Skeletal muscle satellite cell (primary cell): Measurements from ENCODE around the gene PIK3C3. TPM values are rescaled to one million over a fixed set of nuclear protein-coding genes. Genes with fewer than 3 reads are reported as not detected.
A peak's percentile ranks its signal among the peaks of the same experiment; 100 is the strongest.

Source experiments
- H3K27me3 ChIP-seq: 2 replicates; pipeline ENCODE4 v1.7.0; 2013; ENCODE audit warnings: low read length; ENCODE audit not compliant: control insufficient read depth, insufficient read depth
- H3K36me3 ChIP-seq: 2 replicates; pipeline ENCODE4 v1.7.0; 2013; ENCODE audit warnings: mild to moderate bottlenecking, control low read depth, low read length; ENCODE audit not compliant: insufficient read depth
- H3K4me1 ChIP-seq: 2 replicates; pipeline ENCODE4 v1.7.0; 2013; ENCODE audit warnings: low read length; ENCODE audit not compliant: control insufficient read depth, insufficient read depth
- H3K4me2 ChIP-seq: 2 replicates; pipeline ENCODE4 v1.7.0; 2013; ENCODE audit warnings: mild to moderate bottlenecking, low read length
- H3K4me3 ChIP-seq: 2 replicates; pipeline ENCODE4 v1.7.0; 2013; ENCODE audit warnings: low read length
- H3K9ac ChIP-seq: 2 replicates; pipeline ENCODE4 v1.7.0; 2013; ENCODE audit warnings: mild to moderate bottlenecking, low read depth, low read length, moderate library complexity
- H3K9me3 ChIP-seq: replicated peaks from 2 replicates; pipeline ENCODE4 v1.7.0; 2013; ENCODE audit warnings: mild to moderate bottlenecking, control low read depth, low read length
- total RNA-seq: library from RNA; depleted of rRNA; stranded (reverse); fragments of >200 nt; gene quantifications from 2 replicates; pipeline ENCODE4 v1.2.3, GENCODE V29; 2012; rRNA removed

The PIK3C3 gene
- 37.4 and 42.8 TPM in 2 replicates for total RNA-seq

GRCh38 chr18:41954827-41955613 is at the start of gene PIK3C3:
Gene PIK3C3, plus strand, starts transcription at chr18:41955234. Its CDS starts 58 bp downstream, at chr18:41955292.
- H3K4me2 ChIP-seq = peak within 1 kb of the TSS; percentile 89
- peak within 1 kb of the TSS; percentile 82 for H3K4me3 ChIP-seq
- H3K9ac ChIP-seq = peak within 1 kb of the TSS; percentile 95
- peaks cover 10% of the 10 kb centered on the region for H3K4me1 ChIP-seq
- H3K27me3 ChIP-seq = no peaks in the 10 kb centered on the region
- peaks cover 11% of the 10 kb centered on the region for H3K36me3 ChIP-seq
- H3K9me3 ChIP-seq = no peaks in the 10 kb centered on the region

GRCh38 chr18:41905786-41906527 is 49.1 kb upstream of the PIK3C3 start:
- no peak overlapping the region for H3K4me3 ChIP-seq
- no peaks in the 10 kb centered on the region for H3K27me3 ChIP-seq
- no peaks in the 10 kb centered on the region for H3K36me3 ChIP-seq
- H3K4me2 ChIP-seq = peak overlapping the region; percentile 48
- H3K4me1 ChIP-seq = peaks cover 3% of the 10 kb centered on the region
- no peaks in the 10 kb centered on the region for H3K9me3 ChIP-seq
- no peak overlapping the region for H3K9ac ChIP-seq

GRCh38 chr18:41906528-41907146 is 48.4 kb upstream of the PIK3C3 start:
- H3K4me3 ChIP-seq = peak overlapping the region; percentile 23
- H3K36me3 ChIP-seq = no peaks in the 10 kb centered on the region
- no peaks in the 10 kb centered on the region for H3K9me3 ChIP-seq
- peak overlapping the region; percentile 48 for H3K4me2 ChIP-seq
- no peak overlapping the region for H3K9ac ChIP-seq
- H3K4me1 ChIP-seq = peaks cover 3% of the 10 kb centered on the region
- no peaks in the 10 kb centered on the region for H3K27me3 ChIP-seq

- Histone ChIP-seq H3K4me3 (no peak overlapping the region), H3K4me1 (no peaks in the 10 kb centered on the region), H3K36me3 (no peaks in the 10 kb centered on the region), H3K4me2 (no peak overlapping the region), H3K9me3 (no peaks in the 10 kb centered on the region), H3K9ac (no peak overlapping the region), H3K27me3 (peaks cover 2% of the 10 kb centered on the region)
Observed at GRCh38 chr18:41917181-41917580, 37.9 kb upstream of the PIK3C3 start.

GRCh38 chr18:41921770-41922169 is 33.3 kb upstream of the PIK3C3 start:
- H3K27me3 ChIP-seq = no peaks in the 10 kb centered on the region
- no peaks in the 10 kb centered on the region for H3K4me1 ChIP-seq
- H3K9me3 ChIP-seq = no peaks in the 10 kb centered on the region
- H3K4me3 ChIP-seq = no peak overlapping the region
- no peaks in the 10 kb centered on the region for H3K36me3 ChIP-seq
- no peak overlapping the region for H3K9ac ChIP-seq
- H3K4me2 ChIP-seq = no peak overlapping the region

GRCh38 chr18:41922176-41922575 is 32.9 kb upstream of the PIK3C3 start:
- no peaks in the 10 kb centered on the region for H3K36me3 ChIP-seq
- H3K4me3 ChIP-seq = no peak overlapping the region
- no peaks in the 10 kb centered on the region for H3K4me1 ChIP-seq
- no peaks in the 10 kb centered on the region for H3K27me3 ChIP-seq
- no peaks in the 10 kb centered on the region for H3K9me3 ChIP-seq
- H3K9ac ChIP-seq = no peak overlapping the region
- no peak overlapping the region for H3K4me2 ChIP-seq

GRCh38 chr18:41922841-41923240 is 32.2 kb upstream of the PIK3C3 start:
- Histone ChIP-seq H3K4me2 (no peak overlapping the region), H3K9ac (no peak overlapping the region), H3K36me3 (no peaks in the 10 kb centered on the region), H3K4me1 (no peaks in the 10 kb centered on the region), H3K4me3 (no peak overlapping the region), H3K27me3 (no peaks in the 10 kb centered on the region), H3K9me3 (no peaks in the 10 kb centered on the region)

- Histone ChIP-seq H3K9ac (no peak overlapping the region), H3K4me2 (no peak overlapping the region), H3K4me3 (no peak overlapping the region), H3K36me3 (no peaks in the 10 kb centered on the region), H3K27me3 (no peaks in the 10 kb centered on the region), H3K9me3 (no peaks in the 10 kb centered on the region), H3K4me1 (no peaks in the 10 kb centered on the region)
Observed at GRCh38 chr18:41923446-41923845, 31.6 kb upstream of the PIK3C3 start.

GRCh38 chr18:41928581-41928980 is 26.5 kb upstream of the PIK3C3 start:
- H3K4me1 ChIP-seq = no peaks in the 10 kb centered on the region
- no peaks in the 10 kb centered on the region for H3K36me3 ChIP-seq
- no peak overlapping the region for H3K4me3 ChIP-seq
- H3K27me3 ChIP-seq = no peaks in the 10 kb centered on the region
- no peak overlapping the region for H3K4me2 ChIP-seq
- no peak overlapping the region for H3K9ac ChIP-seq
- H3K9me3 ChIP-seq = no peaks in the 10 kb centered on the region

GRCh38 chr18:41932899-41933298 is 22.1 kb upstream of the PIK3C3 start:
- no peaks in the 10 kb centered on the region for H3K36me3 ChIP-seq
- H3K4me3 ChIP-seq = no peak overlapping the region
- no peaks in the 10 kb centered on the region for H3K9me3 ChIP-seq
- no peak overlapping the region for H3K9ac ChIP-seq
- peaks cover 6% of the 10 kb centered on the region for H3K4me1 ChIP-seq
- no peaks in the 10 kb centered on the region for H3K27me3 ChIP-seq
- H3K4me2 ChIP-seq = no peak overlapping the region

- Histone ChIP-seq H3K9me3 (no peaks in the 10 kb centered on the region), H3K4me2 (no peak overlapping the region), H3K9ac (no peak overlapping the region), H3K4me1 (peaks cover 14% of the 10 kb centered on the region), H3K27me3 (no peaks in the 10 kb centered on the region), H3K36me3 (no peaks in the 10 kb centered on the region), H3K4me3 (no peak overlapping the region)
Observed at GRCh38 chr18:41933778-41934177, 21.3 kb upstream of the PIK3C3 start.
